Right ventricle myocardium superior (tissue), 1 donor: ENCODE results near the gene ERI3. TPM values are rescaled to one million over a fixed set of nuclear protein-coding genes. Genes with fewer than 3 reads are reported as not detected.

Experiments used
- ATAC-seq: fragments of 200-7000 bp; cut with Tn5 transposase; one replicate; pipeline ENCODE4 v1.9.1; 2020; ENCODE audit warnings: mild to moderate bottlenecking; ENCODE audit not compliant: poor library complexity
- DNase-seq: peaks from one replicate; pipeline ENCODE4 v3.0.0-alpha.2; 2020
- intact Hi-C: fragments of 100-400 bp; cut with DNase I; formaldehyde crosslinking; loops from one replicate; pipeline ENCODE4 v1.11.2; 2022
- long read RNA-seq: library from polyadenylated mRNA; unstranded; transcript quantifications from one replicate; pipeline ENCODE4 v2.0.0, GENCODE V29; 2021
- total RNA-seq: library from RNA; stranded (reverse); fragmentation: NEBNext Ultra II Directional; extraction: Animal tissue kit (Norgen Biotek cat#: 25700); gene quantifications from one replicate; pipeline ENCODE4 v1.2.1, GENCODE V29; 2021
- donor health status: DM: no; HTN: yes; CAD: no; lungs with severe emphysema.

The ERI3 gene
- 52.3 TPM for total RNA-seq
- long read RNA-seq, transcript ERI3-201 (9 exons, 1,684 nt): major isoform, 78 of 158 reads
- long read RNA-seq, partial matches to known transcripts: 30 of 158 reads
- long read RNA-seq, other reads (novel, unspliced or antisense): 49 of 158 reads

GRCh38 chr1:44354840-44355581, at the start of gene ERI3:
ERI3 (minus strand) TSS chr1:44355257; CDS start chr1:44355026, 231 bp downstream.
- ATAC-seq: peak; percentile 100
- peak; percentile 98 for DNase-seq
- intact Hi-C loops: no loop called here

GRCh38 chr1:44401256-44402228, 46.5 kb upstream of the ERI3 start:
- DNase-seq (no peak), ATAC-seq (no peak)
- intact Hi-C loops: no loop called here

DNA sequence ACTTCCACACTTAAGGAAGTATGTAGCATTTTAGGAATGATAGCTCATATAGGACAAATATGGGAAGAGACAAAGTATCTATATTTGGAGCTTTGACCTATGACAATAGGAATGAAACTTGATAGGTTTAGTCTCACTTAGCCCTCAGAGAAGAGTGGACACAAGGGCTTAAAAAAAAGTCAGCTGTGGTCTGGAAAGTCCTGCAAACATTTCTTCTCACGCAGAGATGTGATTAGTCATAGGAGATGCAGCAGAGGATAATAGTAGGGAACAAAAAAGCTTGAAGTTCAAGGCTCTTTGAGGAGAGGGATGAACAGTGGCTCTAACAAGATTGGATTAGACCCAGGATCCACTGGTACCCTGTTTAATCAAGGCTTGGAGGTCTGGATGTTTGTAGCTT, 35.2 kb upstream of the ERI3 start:
- intact Hi-C loops: no loop called here
- ATAC-seq (no peak), DNase-seq (no peak)

- DNase-seq (no peak), ATAC-seq (no peak)
- intact Hi-C loops: no loop called here
These were observed 34.4 kb upstream of the ERI3 start for GRCh38 chr1:44389437-44389836.

- DNase-seq (no peak), ATAC-seq (no peak)
- intact Hi-C loops: no loop called here
These were observed 33.5 kb upstream of the ERI3 start for GRCh38 chr1:44388551-44388950.

- ATAC-seq (no peak), DNase-seq (no peak)
- intact Hi-C loops: no loop called here
These were observed 25.7 kb upstream of the ERI3 start for GRCh38 chr1:44380666-44381177.

DNA sequence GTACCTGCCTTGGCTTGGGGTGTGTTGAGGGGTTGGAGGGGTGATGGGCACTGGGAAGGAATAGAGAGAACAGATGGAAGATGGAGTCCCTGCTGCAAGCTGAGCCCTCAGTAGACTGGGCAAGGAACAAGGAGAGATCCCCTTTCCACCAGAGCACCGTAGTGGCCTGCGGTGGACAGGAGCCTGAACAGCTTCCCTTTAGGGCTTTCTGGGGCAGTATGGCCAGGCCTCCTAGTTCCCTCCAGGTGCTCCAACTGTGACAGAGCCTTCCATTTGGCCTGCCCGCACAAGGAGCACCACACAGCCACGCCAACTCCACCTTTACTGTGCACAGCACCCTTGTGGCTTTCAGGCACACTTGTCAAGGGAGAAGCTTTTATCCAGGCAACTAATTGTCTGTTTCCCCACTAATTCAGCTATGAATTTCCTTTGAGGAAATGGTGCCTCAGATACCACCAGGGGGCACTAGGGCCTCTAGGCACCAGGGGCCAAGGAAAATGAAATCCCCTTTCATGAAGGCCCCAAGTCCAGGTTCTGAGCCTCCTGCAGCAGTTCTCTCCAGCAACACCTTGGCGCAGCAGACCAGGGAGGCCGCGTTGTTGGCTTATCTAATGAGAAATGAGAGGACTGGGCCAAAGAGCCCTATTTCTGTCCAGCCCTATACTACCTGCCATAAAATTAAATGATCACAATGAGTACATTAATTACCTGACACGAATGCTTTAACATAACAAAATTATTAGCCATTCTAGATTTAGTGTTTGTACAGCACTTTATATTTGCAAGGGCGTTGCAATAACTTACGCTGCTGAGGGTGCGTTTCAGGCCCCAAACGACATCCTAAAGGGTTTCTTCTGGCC, 23.1 kb upstream of the ERI3 start:
- ATAC-seq: peak; percentile 51
- no peak for DNase-seq
- intact Hi-C loops: loop anchor here (2.0 to 10.0 kb wide), 2 partner anchors 127 to 217 kb away; no protein-coding TSS in a partner anchor

GRCh38 chr1:44375547-44375946, 20.5 kb upstream of the ERI3 start:
- intact Hi-C loops: loop anchor here (10.0 kb wide), 1 partner anchor 129 kb away; no protein-coding TSS in a partner anchor
- ATAC-seq: no peak

DNA sequence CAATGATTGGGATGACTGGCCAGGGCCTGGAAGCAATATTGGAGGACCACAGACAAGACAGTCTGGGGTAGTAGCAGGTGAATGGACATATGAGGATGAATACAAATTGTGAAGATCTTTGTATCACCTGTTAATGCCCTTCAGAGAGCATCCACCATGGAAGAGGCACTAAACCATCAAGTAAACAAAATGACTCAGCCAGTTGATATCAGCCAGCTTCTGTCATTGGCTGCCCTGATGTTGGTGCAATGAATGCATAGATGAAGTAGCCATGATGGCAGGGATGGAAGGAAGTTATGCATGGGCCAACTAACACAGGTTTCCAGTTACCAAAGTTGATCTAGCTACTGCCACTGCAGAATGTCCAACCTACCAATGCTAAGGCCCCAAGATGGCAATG, 16.1 kb upstream of the ERI3 start:
- intact Hi-C loops: loop anchor here (10.0 kb wide), 1 partner anchor 134 kb away; no protein-coding TSS in a partner anchor
- DNase-seq (no peak), ATAC-seq (no peak)

More at GRCh38 chr1:44375547-44375946, 20.5 kb upstream of the ERI3 start:
- no peak for DNase-seq

GRCh38 chr1:44368471-44369151, 13.6 kb upstream of the ERI3 start:
- no peak for DNase-seq
- no peak for ATAC-seq
- intact Hi-C loops: no loop called here

DNA sequence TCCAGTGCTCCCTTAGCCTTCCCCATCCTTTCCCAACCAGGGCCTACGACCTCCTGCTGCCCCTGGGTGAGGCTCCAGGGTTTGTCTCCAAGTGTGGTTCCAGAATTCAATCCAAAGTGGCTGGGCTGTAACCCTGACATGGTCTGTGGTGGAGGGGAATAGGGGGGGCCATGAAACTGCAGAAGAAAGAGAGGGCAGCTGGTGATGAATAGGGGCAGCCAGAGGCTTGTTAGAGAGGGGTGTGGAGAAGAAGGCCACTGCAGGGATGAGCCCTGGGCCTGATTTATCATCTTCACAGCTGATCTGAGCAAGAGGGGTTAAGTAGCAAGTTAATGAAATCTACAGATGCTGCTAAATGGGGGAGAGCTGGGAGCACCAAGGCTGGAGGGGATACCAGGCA, 12.9 kb upstream of the ERI3 start:
- DNase-seq: no peak
- ATAC-seq: no peak
- intact Hi-C loops: no loop called here

DNA sequence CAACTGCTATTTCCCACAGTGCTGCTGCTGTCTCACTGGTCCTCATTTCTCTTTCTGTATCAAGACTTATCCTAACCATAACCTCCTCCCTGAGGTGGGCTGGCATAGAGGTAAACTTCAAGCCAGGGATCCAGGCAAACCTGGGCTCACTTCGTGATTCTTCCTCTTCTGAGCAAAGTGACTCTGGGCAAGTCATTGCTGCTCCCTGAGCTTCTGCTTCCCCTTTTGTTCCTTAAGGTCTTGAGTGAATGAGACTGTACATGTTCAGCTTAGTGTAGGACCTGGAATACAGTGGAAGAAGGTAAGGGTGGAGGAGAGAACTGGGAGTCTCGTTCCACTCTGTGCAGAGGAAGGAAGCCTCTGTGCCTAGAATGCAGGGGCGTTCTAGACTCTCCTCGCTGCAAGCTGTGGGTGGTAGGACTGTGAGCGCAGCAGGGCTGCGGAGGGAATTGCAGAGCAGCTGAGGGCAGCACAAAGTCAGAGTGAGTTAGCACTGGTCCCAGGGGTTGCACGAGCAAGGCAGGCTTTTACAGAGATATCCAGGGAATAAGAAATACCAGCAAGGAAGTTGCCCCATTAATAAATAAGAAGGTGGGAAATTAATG, 11.4 kb upstream of the ERI3 start:
- DNase-seq (no peak), ATAC-seq (no peak)

DNA sequence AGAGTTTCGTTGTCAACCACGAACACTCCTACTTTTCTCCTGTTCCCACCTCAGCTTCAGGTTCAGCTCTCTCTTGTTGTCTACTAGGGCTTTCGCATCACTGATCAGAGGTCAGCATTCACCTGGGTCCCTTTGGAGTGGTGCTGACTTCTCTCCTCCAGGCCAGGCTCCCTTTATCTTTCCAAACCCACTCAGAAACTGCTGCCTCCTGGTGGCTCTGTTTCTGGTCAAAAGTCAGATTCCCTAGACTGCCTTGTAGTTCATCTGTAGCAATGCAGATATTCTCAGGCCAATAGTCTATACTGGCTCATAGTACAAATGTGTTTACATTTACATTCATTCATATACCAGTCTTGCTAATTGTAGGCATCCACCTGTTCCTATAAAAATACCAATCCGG, 6.4 kb upstream of the ERI3 start:
- intact Hi-C loops: no loop called here
- ATAC-seq: no peak
- DNase-seq: no peak

More for the DNA sequence above, 11.4 kb upstream of the ERI3 start:
- intact Hi-C loops: no loop called here

GRCh38 chr1:44359234-44359935, 4.3 kb upstream of the ERI3 start:
- DNase-seq: no peak
- no peak for ATAC-seq
- intact Hi-C loops: no loop called here

GRCh38 chr1:44357710-44358109, 2.7 kb upstream of the ERI3 start:
- no peak for ATAC-seq
- DNase-seq: no peak
- intact Hi-C loops: no loop called here

GRCh38 chr1:44355582-44356305, 687 bp upstream of the ERI3 start:
- intact Hi-C loops: no loop called here
- ATAC-seq (no peak), DNase-seq (no peak)
